GM23338 (cell line): ENCODE measurements around the gene APH1B. TPM values are rescaled to one million over a fixed set of nuclear protein-coding genes. Genes with fewer than 3 reads are reported as not detected.
A peak's percentile ranks its signal among the peaks of the same experiment; 100 is the strongest.

Experiments
- ATAC-seq: fragments of 200-7000 bp; cut with Tn5 transposase; 3 replicates; pipeline ENCODE4 v1.9.1; 2020
- DNase-seq: peaks from one replicate; pipeline ENCODE4 v3.0.0-alpha.2; 2015; ENCODE audit warnings: low spot score
- H2AFZ ChIP-seq: fragments of 200-600 bp; sonication (generic); 2 replicates; pipeline ENCODE4 v1.8.0; 2016; ENCODE audit warnings: antibody characterized with exemption, mild to moderate bottlenecking, moderate library complexity
- H3F3A ChIP-seq: fragments of 200-600 bp; sonication (generic); replicated peaks from 2 replicates; pipeline ENCODE4 v1.8.0; 2017; ENCODE audit warnings: antibody characterized with exemption, mixed run types, low read depth
- H3K27ac ChIP-seq: fragments of 200-600 bp; sonication (generic); 2 replicates; pipeline ENCODE4 v1.6.1; 2016; ENCODE audit warnings: low read depth
- H3K27me3 ChIP-seq: fragments of 200-600 bp; sonication (generic); 2 replicates; pipeline ENCODE4 v1.8.0; 2016; ENCODE audit warnings: mild to moderate bottlenecking, mixed run types, moderate library complexity; ENCODE audit not compliant: insufficient read depth
- H3K36me3 ChIP-seq: fragments of 200-600 bp; sonication (generic); 2 replicates; pipeline ENCODE4 v1.8.0; 2016; ENCODE audit warnings: mild to moderate bottlenecking; ENCODE audit not compliant: insufficient read depth
- H3K4me1 ChIP-seq: fragments of 200-600 bp; sonication (generic); 2 replicates; pipeline ENCODE4 v1.8.0; 2016; ENCODE audit warnings: mild to moderate bottlenecking, moderate library complexity; ENCODE audit not compliant: insufficient read depth
- H3K4me2 ChIP-seq: fragments of 200-600 bp; sonication (generic); 2 replicates; pipeline ENCODE4 v1.7.1; 2017; ENCODE audit warnings: mixed run types
- H3K4me3 ChIP-seq: fragments of 200-600 bp; sonication (generic); 2 replicates; pipeline ENCODE4 v1.6.1; 2016; ENCODE audit warnings: mixed run types
- H3K79me2 ChIP-seq: fragments of 200-600 bp; sonication (generic); replicated peaks from 2 replicates; pipeline ENCODE4 v1.8.0; 2017; ENCODE audit warnings: mild to moderate bottlenecking; ENCODE audit not compliant: insufficient read depth
- H3K9me2 ChIP-seq: fragments of 200-600 bp; sonication (generic); 2 replicates; pipeline ENCODE4 v1.8.0; 2017; ENCODE audit not compliant: insufficient read depth
- H4K20me1 ChIP-seq: fragments of 200-600 bp; sonication (generic); replicated peaks from 2 replicates; pipeline ENCODE4 v1.8.0; 2017; ENCODE audit warnings: mild to moderate bottlenecking; ENCODE audit not compliant: insufficient read depth
- H3K27ac Mint-ChIP-seq: 2 replicates; pipeline ENCODE4 v1.8.0; 2020; ENCODE audit warnings: inconsistent platforms, mild to moderate bottlenecking, moderate library complexity, mixed read lengths
- H3K27me3 Mint-ChIP-seq: 3 replicates; pipeline ENCODE4 v1.8.0; 2022; ENCODE audit warnings: low read depth, mild to moderate bottlenecking, moderate library complexity, mixed read lengths, inconsistent platforms; ENCODE audit not compliant: insufficient read depth, poor library complexity
- H3K36me3 Mint-ChIP-seq: 3 replicates; pipeline ENCODE4 v1.8.0; 2021; ENCODE audit warnings: low read depth, mild to moderate bottlenecking, inconsistent platforms, moderate library complexity, mixed read lengths
- H3K4me1 Mint-ChIP-seq: 3 replicates; pipeline ENCODE4 v1.8.0; 2020; ENCODE audit warnings: mild to moderate bottlenecking, inconsistent platforms, mixed read lengths
- H3K4me3 Mint-ChIP-seq: 3 replicates; pipeline ENCODE4 v1.8.0; 2021; ENCODE audit warnings: moderate library complexity, mild to moderate bottlenecking, inconsistent platforms, mixed read lengths
- H3K9me3 Mint-ChIP-seq: 3 replicates; pipeline ENCODE4 v1.8.0; 2020; ENCODE audit warnings: moderate library complexity, mild to moderate bottlenecking, inconsistent platforms, mixed read lengths
- NANOG ChIP-seq: IDR thresholded peaks from 2 replicates; pipeline ENCODE4 v1.6.1; 2016; ENCODE audit warnings: antibody characterized with exemption, borderline replicate concordance
- POLR2AphosphoS5 ChIP-seq: IDR thresholded peaks from 2 replicates; pipeline ENCODE4 v1.6.1; 2016; ENCODE audit warnings: antibody characterized with exemption, low read depth
- polyA plus RNA-seq: library from polyadenylated mRNA; unstranded; fragments of >200 nt; fragmentation: Nextera tagmentation; extraction: Ambion mirVana; gene quantifications from 2 replicates; pipeline ENCODE4 v1.2.1, GENCODE V29; 2016
- total RNA-seq: library from RNA; depleted of rRNA; stranded (reverse); fragments of >200 nt; shearing (Covaris generic); gene quantifications from 2 replicates; pipeline ENCODE4 v1.2.3, GENCODE V29; 2014
- TF ChIP-seq, protein P1 (sequence below), 2 experiments: fragments of 200-600 bp in 1 of 2; sonication (generic) in 1 of 2; conservative IDR thresholded peaks; 2 replicates each; pipeline versions ENCODE4 v1.5.1 to v1.6.1; 2016 to 2017; ENCODE audit warnings: antibody characterized with exemption in 2 of 2, low read depth in 2 of 2, mild to moderate bottlenecking in 2 of 2, moderate library complexity in 1 of 2
- TF ChIP-seq, protein P2 (sequence below): IDR thresholded peaks from one replicate; pipeline ENCODE4 v1.6.1; 2018; ENCODE audit warnings: antibody characterized with exemption; ENCODE audit not compliant: unreplicated experiment
- TF ChIP-seq, protein P3 (sequence below): IDR thresholded peaks from 2 replicates; pipeline ENCODE4 v1.6.1; 2016; ENCODE audit warnings: antibody characterized with exemption

APH1B gene
- total and polyA plus RNA-seq, 2 experiments from 2014 or later: 14.3 to 24.4 TPM

DNA sequence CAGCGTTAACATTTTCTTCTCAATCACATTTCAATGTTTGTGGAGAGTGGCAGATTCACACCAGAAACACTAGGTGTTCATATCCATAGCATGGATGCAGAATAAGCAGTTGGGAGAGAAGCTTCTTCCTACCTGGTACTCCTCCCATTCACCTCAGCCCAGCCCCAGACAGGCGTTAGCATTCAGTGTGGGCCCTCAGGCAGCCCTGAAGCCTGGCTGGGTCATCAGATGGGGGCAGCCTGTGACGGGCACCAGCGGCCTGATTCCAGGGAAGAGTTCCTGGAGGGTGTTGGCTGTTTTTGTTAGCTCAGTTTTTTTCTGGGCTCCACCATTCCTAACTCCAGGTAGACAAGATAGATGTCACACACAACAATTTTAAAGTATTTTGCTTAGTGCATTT, 31.1 kb downstream of the APH1B start:
- Mint-ChIP-seq H3K27ac (no peak overlapping the region), H3K36me3 (peaks cover 3% of the 10 kb centered on the region; the same call in 2 of the 3 replicates), H3K4me3 (no peak overlapping the region), H3K4me1 (peaks cover 30% of the 10 kb centered on the region), H3K27me3 (peaks cover 2% of the 10 kb centered on the region), H3K9me3 (peaks cover 3% of the 10 kb centered on the region; the same call in 2 of the 3 replicates)
- H3K27me3 ChIP-seq: no peaks in the 10 kb centered on the region
- H3K27ac ChIP-seq: no peak overlapping the region
- H3K4me1 ChIP-seq: peaks cover 22% of the 10 kb centered on the region
- ATAC-seq (peak; percentile 84), DNase-seq (peak; percentile 42)
- no peaks in the 10 kb centered on the region for H3K9me2 ChIP-seq
- H2AFZ ChIP-seq: no peak overlapping the region
- TF ChIP-seq POLR2AphosphoS5: no peak
- TF ChIP-seq, protein P1, sequence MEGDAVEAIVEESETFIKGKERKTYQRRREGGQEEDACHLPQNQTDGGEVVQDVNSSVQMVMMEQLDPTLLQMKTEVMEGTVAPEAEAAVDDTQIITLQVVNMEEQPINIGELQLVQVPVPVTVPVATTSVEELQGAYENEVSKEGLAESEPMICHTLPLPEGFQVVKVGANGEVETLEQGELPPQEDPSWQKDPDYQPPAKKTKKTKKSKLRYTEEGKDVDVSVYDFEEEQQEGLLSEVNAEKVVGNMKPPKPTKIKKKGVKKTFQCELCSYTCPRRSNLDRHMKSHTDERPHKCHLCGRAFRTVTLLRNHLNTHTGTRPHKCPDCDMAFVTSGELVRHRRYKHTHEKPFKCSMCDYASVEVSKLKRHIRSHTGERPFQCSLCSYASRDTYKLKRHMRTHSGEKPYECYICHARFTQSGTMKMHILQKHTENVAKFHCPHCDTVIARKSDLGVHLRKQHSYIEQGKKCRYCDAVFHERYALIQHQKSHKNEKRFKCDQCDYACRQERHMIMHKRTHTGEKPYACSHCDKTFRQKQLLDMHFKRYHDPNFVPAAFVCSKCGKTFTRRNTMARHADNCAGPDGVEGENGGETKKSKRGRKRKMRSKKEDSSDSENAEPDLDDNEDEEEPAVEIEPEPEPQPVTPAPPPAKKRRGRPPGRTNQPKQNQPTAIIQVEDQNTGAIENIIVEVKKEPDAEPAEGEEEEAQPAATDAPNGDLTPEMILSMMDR (conservative IDR thresholded peaks at IDR 0.05; ENCODE audit: low read depth in 2 of 2): 0 out of 4 replicates have a peak, but pooled peaks of 1 of the 2 experiments have one; percentile 7
- no peaks in the 10 kb centered on the region for H3K79me2 ChIP-seq
- H4K20me1 ChIP-seq: no peaks in the 10 kb centered on the region
- no peaks in the 10 kb centered on the region for H3K36me3 ChIP-seq
- no peaks in the 10 kb centered on the region for H3F3A ChIP-seq
- no peak overlapping the region for H3K4me2 ChIP-seq
- H3K4me3 ChIP-seq: no peak overlapping the region

DNA sequence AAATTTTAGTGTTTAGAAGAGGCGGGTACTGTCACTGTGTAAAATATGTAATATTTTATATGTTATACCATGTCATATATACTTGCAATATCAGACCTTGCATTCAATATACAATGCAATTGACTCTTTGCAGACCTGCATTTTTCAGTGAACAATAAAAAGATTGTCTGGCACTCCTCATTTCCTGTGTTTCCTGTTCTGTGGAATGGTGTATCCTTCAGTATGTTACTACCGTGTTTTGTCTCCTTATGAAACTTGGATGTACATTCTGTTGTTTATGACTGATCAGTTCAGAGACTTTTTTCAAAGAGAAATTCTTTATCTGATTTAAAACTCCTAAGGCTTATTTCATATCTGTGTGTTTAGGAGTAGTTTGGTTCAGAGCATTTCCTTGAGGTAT, 31.5 kb downstream of the APH1B start:
- Histone ChIP-seq H4K20me1 (no peaks in the 10 kb centered on the region), H3F3A (no peaks in the 10 kb centered on the region), H3K27me3 (no peaks in the 10 kb centered on the region), H3K79me2 (no peaks in the 10 kb centered on the region), H3K9me2 (no peaks in the 10 kb centered on the region), H3K4me3 (no peak overlapping the region), H3K4me1 (peaks cover 27% of the 10 kb centered on the region), H3K36me3 (no peaks in the 10 kb centered on the region), H2AFZ (no peak overlapping the region), H3K27ac (no peak overlapping the region), H3K4me2 (no peak overlapping the region)
- H3K27me3 Mint-ChIP-seq: peaks cover 2% of the 10 kb centered on the region
- no peaks in the 10 kb centered on the region; the same call in 1 of the 3 replicates for H3K36me3 Mint-ChIP-seq
- peaks cover 34% of the 10 kb centered on the region for H3K4me1 Mint-ChIP-seq
- no peak for DNase-seq
- TF ChIP-seq, protein P2, sequence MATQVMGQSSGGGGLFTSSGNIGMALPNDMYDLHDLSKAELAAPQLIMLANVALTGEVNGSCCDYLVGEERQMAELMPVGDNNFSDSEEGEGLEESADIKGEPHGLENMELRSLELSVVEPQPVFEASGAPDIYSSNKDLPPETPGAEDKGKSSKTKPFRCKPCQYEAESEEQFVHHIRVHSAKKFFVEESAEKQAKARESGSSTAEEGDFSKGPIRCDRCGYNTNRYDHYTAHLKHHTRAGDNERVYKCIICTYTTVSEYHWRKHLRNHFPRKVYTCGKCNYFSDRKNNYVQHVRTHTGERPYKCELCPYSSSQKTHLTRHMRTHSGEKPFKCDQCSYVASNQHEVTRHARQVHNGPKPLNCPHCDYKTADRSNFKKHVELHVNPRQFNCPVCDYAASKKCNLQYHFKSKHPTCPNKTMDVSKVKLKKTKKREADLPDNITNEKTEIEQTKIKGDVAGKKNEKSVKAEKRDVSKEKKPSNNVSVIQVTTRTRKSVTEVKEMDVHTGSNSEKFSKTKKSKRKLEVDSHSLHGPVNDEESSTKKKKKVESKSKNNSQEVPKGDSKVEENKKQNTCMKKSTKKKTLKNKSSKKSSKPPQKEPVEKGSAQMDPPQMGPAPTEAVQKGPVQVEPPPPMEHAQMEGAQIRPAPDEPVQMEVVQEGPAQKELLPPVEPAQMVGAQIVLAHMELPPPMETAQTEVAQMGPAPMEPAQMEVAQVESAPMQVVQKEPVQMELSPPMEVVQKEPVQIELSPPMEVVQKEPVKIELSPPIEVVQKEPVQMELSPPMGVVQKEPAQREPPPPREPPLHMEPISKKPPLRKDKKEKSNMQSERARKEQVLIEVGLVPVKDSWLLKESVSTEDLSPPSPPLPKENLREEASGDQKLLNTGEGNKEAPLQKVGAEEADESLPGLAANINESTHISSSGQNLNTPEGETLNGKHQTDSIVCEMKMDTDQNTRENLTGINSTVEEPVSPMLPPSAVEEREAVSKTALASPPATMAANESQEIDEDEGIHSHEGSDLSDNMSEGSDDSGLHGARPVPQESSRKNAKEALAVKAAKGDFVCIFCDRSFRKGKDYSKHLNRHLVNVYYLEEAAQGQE: no peak
- no peak overlapping the region for H3K4me3 Mint-ChIP-seq
- ATAC-seq: no peak
- H3K9me3 Mint-ChIP-seq: peaks cover 3% of the 10 kb centered on the region; the same call in 2 of the 3 replicates
- H3K27ac Mint-ChIP-seq: no peak overlapping the region; the same call in 1 of the 2 replicates

DNA sequence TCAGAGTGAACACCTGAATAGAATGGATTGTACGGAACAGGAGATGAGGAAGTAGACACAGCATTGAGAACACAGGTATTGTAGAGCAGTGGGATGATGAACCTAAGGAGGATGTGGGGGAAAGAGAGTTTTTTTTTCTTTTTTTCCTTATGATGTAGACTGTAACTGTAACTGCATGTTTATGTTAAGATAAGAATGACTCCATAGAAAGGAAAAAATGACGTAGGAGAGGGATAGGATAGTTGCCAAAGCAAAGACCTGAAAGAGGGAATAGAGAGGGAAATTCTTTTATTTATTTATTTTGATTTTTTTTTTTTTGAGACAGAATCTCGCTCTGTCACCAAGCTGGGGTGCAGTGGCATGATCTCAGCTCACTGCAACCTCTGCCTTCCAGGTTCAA, 33.2 kb downstream of the APH1B start:
- H3F3A ChIP-seq: no peaks in the 10 kb centered on the region
- Mint-ChIP-seq H3K27ac (peak overlapping the region; percentile 8; the same call in 1 of the 2 replicates), H3K9me3 (peaks cover 3% of the 10 kb centered on the region; the same call in 2 of the 3 replicates), H3K27me3 (peaks cover 2% of the 10 kb centered on the region), H3K36me3 (no peaks in the 10 kb centered on the region; the same call in 1 of the 3 replicates), H3K4me3 (no peak overlapping the region), H3K4me1 (peaks cover 43% of the 10 kb centered on the region)
- H3K4me1 ChIP-seq: peaks cover 42% of the 10 kb centered on the region
- H4K20me1 ChIP-seq: no peaks in the 10 kb centered on the region
- no peaks in the 10 kb centered on the region for H3K27me3 ChIP-seq
- no peak overlapping the region for H3K27ac ChIP-seq
- no peaks in the 10 kb centered on the region for H3K79me2 ChIP-seq
- H3K9me2 ChIP-seq: no peaks in the 10 kb centered on the region
- H3K4me3 ChIP-seq: no peak overlapping the region
- no peak for ATAC-seq
- no peak overlapping the region for H2AFZ ChIP-seq
- H3K36me3 ChIP-seq: no peaks in the 10 kb centered on the region
- no peak overlapping the region for H3K4me2 ChIP-seq
- DNase-seq: no peak
- TF ChIP-seq NANOG: no peak
- TF ChIP-seq, protein P1 (conservative IDR thresholded peaks at IDR 0.05; ENCODE audit: low read depth in 2 of 2): no peak
- TF ChIP-seq POLR2AphosphoS5: no peak
- TF ChIP-seq, protein P3, sequence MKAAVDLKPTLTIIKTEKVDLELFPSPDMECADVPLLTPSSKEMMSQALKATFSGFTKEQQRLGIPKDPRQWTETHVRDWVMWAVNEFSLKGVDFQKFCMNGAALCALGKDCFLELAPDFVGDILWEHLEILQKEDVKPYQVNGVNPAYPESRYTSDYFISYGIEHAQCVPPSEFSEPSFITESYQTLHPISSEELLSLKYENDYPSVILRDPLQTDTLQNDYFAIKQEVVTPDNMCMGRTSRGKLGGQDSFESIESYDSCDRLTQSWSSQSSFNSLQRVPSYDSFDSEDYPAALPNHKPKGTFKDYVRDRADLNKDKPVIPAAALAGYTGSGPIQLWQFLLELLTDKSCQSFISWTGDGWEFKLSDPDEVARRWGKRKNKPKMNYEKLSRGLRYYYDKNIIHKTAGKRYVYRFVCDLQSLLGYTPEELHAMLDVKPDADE: no peak
- TF ChIP-seq, protein P2: no peak
